VCaP (cell line): ENCODE data around the gene CYTIP.

ENCODE experiments used
- H3K27ac ChIP-seq: fragments of 450-650 bp; 2 replicates; pipeline ENCODE4 v1.5.1; 2017
- TF ChIP-seq, protein P1 (sequence below): fragments of 450-650 bp; conservative IDR thresholded peaks from 2 replicates; pipeline ENCODE4 v1.5.1; 2017; ENCODE audit warnings: mild to moderate bottlenecking, moderate library complexity

Gene CYTIP

DNA sequence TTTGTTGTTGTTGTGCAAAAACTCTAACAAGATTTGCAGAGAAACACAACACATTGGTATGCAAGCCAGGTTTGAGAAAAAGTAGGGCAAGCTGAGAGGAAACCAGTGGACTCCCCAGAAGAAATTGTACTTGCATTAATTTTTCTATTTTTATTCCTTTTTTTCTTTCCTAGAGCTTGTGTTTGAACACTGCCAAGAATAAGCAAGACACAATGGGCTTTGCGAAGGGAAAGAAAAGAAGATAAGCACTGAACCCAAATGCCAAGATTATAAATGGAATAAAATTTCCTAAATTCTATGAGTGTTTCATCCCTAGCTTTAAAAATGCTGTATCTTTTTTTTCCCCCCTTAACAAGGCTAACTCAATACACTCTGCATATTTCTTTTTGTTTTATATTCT is 17.0 kb upstream of the CYTIP start:
- TF ChIP-seq, protein P1, sequence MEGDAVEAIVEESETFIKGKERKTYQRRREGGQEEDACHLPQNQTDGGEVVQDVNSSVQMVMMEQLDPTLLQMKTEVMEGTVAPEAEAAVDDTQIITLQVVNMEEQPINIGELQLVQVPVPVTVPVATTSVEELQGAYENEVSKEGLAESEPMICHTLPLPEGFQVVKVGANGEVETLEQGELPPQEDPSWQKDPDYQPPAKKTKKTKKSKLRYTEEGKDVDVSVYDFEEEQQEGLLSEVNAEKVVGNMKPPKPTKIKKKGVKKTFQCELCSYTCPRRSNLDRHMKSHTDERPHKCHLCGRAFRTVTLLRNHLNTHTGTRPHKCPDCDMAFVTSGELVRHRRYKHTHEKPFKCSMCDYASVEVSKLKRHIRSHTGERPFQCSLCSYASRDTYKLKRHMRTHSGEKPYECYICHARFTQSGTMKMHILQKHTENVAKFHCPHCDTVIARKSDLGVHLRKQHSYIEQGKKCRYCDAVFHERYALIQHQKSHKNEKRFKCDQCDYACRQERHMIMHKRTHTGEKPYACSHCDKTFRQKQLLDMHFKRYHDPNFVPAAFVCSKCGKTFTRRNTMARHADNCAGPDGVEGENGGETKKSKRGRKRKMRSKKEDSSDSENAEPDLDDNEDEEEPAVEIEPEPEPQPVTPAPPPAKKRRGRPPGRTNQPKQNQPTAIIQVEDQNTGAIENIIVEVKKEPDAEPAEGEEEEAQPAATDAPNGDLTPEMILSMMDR: no peak
- H3K27ac ChIP-seq: no peak overlapping the region

DNA sequence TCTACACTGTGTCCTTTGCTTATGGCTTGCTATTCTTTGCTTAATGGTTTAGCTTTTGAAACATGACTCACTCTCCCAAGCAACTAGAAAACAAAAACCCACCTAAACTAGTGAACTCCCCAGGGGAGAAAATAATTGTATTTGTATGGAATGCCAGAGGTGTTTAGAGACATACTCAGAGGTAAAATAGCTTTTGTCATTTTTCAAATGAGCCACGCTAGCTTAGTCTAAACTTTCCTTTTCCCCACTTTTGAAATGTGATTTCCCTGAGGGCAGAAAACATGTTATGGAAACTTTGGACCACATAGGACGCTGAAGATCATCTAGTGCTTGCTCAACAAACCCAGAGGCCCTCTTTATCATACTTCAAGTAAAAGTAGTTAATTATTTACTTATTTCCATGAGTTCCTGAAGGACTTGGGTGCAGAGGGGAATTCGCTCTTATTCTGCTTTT is 16.5 kb upstream of the CYTIP start:
- TF ChIP-seq, protein P1: no peak
- no peak overlapping the region for H3K27ac ChIP-seq

DNA sequence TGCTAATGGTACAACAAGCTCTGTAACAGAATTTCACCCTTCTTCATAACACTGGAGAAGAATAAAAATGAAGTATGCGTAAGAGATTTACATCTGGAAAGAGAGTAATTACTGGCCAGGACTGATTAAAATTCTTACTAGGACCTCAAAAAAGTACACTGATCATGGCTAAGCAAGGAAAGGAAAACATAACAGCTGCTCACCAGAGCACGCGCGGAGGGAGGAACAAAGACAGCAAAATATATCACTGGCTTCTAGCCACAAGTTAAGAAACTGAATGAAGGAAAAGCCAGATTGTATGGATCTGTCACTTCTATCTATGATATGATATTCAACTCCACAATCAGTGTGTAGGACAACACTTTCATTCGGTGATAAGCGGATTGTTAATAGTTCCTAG is 15.6 kb upstream of the CYTIP start:
- TF ChIP-seq, protein P1: no peak
- H3K27ac ChIP-seq: no peak overlapping the region

DNA sequence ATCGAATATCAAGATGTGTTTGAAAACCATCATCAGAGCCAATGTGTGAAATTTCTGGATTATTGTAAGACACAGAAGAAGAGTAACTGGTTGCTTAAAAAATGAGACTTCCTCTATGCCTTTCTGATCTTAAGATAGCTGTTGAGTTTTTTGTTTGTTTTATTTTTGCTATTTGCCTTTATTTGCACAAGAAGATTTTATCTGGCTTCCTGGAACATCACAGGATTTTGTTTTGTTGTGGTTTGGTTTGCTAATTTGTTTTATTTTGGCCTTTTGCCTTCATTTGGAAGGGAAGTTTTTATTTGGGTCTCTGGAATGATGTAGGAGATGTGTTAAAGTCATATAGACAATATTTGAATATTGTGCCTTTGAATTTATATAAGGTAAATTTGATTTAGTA is 3.9 kb upstream of the CYTIP start:
- peak overlapping the region; percentile 80 for H3K27ac ChIP-seq
- TF ChIP-seq, protein P1: no peak

DNA sequence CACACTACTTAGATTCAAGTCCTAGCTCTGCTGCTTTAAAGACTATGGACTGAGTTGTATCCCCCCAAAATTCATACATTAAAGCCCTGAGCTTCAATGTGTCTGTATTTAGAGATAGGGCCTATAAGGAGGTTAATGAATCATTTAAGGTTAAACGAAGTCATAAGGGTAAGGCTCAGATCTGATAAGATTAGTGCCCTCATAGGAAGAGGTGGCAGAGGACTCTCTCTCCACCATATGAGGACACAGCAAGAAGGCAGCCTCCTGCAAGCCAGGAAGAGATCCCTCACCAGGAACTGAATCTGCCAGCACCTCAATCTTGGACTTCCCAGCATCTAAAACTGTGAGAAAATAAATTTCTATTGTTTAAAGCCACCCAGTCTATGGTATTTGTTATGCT is 3.1 kb upstream of the CYTIP start:
- TF ChIP-seq, protein P1: no peak
- peak overlapping the region; percentile 80 for H3K27ac ChIP-seq

DNA sequence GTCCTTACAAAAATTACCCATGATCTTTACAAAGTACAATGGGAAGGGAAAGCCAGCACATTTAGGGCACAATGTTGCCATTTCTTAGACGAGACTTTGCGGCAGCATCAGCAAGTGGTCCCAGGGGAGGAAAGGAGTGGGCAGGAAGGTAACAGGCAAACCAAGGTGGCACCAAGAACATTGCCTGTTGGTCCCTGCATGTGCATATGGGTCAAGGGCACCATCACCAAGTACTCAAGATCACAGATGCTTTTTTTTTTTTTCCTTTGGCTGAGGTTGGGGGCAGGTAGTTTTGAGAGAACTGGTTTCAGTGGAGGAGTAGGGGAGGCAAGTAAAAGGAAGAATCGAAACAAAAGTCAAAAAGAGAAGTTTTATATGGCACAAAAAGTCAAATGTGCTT is 752 bp upstream of the CYTIP start:
- no peak overlapping the region for H3K27ac ChIP-seq
- TF ChIP-seq, protein P1: no peak

DNA sequence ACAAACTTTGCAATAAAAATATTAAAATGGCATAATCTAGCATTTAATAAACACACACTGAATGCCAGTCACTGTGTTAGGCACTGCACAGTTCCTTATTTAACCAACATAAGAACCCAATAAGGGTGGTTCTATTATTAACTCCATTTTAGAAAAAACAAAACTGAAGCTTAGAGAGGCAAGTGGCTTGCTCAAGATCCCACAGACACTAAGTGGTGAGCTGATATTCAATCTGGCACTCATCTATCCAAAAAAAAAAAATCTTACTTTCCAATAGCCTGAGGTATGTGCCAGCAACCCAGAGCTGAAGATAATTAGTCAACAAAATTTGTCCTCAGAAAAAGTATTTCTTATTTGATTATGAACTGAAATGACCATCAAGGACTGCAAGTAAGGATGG is 799 bp downstream of the CYTIP start:
- TF ChIP-seq, protein P1: no peak
- H3K27ac ChIP-seq: no peak overlapping the region

DNA sequence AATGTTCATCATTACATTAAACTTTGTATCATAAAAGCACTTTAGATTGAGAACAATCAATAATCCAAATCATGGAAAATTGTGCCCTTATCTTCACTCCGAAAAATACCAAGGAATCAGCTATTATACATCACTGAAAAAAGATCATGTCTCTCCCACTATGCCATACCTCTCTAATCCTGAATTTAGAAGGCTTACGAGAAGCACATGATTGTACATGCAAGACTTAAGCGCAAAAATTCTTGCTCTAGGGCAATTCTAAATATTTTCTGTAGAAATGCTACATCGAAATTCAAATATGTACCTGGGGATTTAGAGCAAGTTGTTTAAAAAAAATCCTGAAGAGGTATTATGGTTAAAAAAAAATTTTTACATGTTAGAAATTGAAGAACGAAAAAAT is 1.3 kb downstream of the CYTIP start:
- H3K27ac ChIP-seq: no peak overlapping the region
- TF ChIP-seq, protein P1: no peak
